Activated naive CD4-positive, alpha-beta T cell treated with anti-CD3 and anti-CD28 coated beads for 36 hours (primary cell): ENCODE measurements around the gene RPL18. TPM values are rescaled to one million over a fixed set of nuclear protein-coding genes. Genes with fewer than 3 reads are reported as not detected.

ENCODE experiments used
- CTCF ChIA-PET: fragments of 350-600 bp; sonication (Branson Sonifier 250); formaldehyde crosslinking; loops from one replicate; lab custom pipeline; 2021; ENCODE audit warnings: antibody characterized with exemption; lab: Charles Lee
- DNase-seq: peaks from one replicate; pipeline ENCODE4 v3.0.0-alpha.2; 2020
- H3K27ac Mint-ChIP-seq: one replicate; pipeline ENCODE4 v1.8.0; 2021; ENCODE audit warnings: mild to moderate bottlenecking, mixed read lengths
- H3K27me3 Mint-ChIP-seq: one replicate; pipeline ENCODE4 v1.8.0; 2021; ENCODE audit warnings: low read depth, mixed read lengths
- H3K36me3 Mint-ChIP-seq: one replicate; pipeline ENCODE4 v1.8.0; 2021; ENCODE audit warnings: low read depth, mixed read lengths
- H3K4me1 Mint-ChIP-seq: one replicate; pipeline ENCODE4 v1.8.0; 2021; ENCODE audit warnings: low read depth, mixed read lengths
- H3K4me3 Mint-ChIP-seq: one replicate; pipeline ENCODE4 v1.8.0; 2021; ENCODE audit warnings: mild to moderate bottlenecking, moderate library complexity, mixed read lengths
- H3K9me3 Mint-ChIP-seq: one replicate; pipeline ENCODE4 v1.8.0; 2021; ENCODE audit warnings: mixed read lengths
- intact Hi-C: fragments of 100-400 bp; cut with micrococcal nuclease; formaldehyde crosslinking; loops from one replicate; pipeline ENCODE4 v1.15.1; 2023
- total RNA-seq, 2 experiments: library from RNA; stranded (reverse); gene quantifications; one replicate each; pipeline ENCODE4 v1.2.3, GENCODE V29; 2021

RPL18 gene
- total RNA-seq, 2 experiments from 2014 or later = 2,373 to 2,473 TPM

GRCh38 chr19:48614436-48615230, 4.3 kb downstream of the RPL18 start, which contains the start of gene FAM83E:
TSS of gene FAM83E (minus strand) at chr19:48615076. CDS start at chr19:48613372, 1,704 bp downstream.
- Mint-ChIP-seq H3K27me3 (no peaks in the 10 kb centered on the region), H3K4me1 (peaks cover 24% of the 10 kb centered on the region), H3K36me3 (peaks cover 45% of the 10 kb centered on the region), H3K27ac (peak within 1 kb of the TSS; percentile 50), H3K4me3 (peak within 1 kb of the TSS; percentile 39), H3K9me3 (no peaks in the 10 kb centered on the region)
- CTCF ChIA-PET = no interaction called here
- intact Hi-C loops = no loop called here
- no peak for DNase-seq

DNA sequence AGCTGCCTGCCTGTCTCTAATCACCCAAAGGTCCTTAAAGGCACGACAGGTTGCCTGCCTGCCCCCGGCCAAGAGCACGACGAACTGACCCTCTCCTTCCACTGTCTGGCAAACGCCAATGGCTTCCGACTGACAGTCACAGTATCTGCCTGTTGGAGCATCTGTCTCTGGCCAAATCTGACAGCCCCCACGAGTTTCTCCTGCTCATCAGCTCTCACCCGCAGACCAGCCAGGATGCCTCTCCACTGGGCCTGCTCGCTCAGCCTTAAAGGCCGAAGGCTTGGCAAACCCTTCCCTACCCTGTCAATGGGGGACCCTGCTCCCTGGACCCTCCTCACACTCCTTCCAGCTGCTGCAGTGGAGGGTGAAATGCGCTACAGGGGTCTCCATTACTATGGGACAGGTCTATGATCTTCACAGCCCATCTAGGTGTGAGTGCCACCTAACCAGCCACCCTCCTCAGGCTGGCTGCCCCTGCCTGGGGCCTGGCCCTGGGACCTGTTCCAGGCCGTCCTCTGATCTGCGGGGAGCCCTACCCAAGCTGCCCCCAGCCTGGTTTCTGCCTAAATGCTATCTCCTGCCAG, 5.0 kb downstream of the RPL18 start:
- peak overlapping the region; percentile 50 for H3K27ac Mint-ChIP-seq
- no peaks in the 10 kb centered on the region for H3K9me3 Mint-ChIP-seq
- no peaks in the 10 kb centered on the region for H3K27me3 Mint-ChIP-seq
- intact Hi-C loops = no loop called here
- H3K4me3 Mint-ChIP-seq = no peak overlapping the region
- CTCF ChIA-PET = no interaction called here
- peaks cover 22% of the 10 kb centered on the region for H3K4me1 Mint-ChIP-seq
- DNase-seq = no peak
- H3K36me3 Mint-ChIP-seq = peaks cover 41% of the 10 kb centered on the region

- DNase-seq = no peak
- intact Hi-C loops = no loop called here
- peaks cover 34% of the 10 kb centered on the region for H3K36me3 Mint-ChIP-seq
- CTCF ChIA-PET = no interaction called here
- H3K27me3 Mint-ChIP-seq = no peaks in the 10 kb centered on the region
- H3K27ac Mint-ChIP-seq = no peak overlapping the region
- H3K9me3 Mint-ChIP-seq = no peaks in the 10 kb centered on the region
- no peak overlapping the region for H3K4me3 Mint-ChIP-seq
- peaks cover 21% of the 10 kb centered on the region for H3K4me1 Mint-ChIP-seq
Observed at GRCh38 chr19:48613024-48613851, 5.7 kb downstream of the RPL18 start.

DNA sequence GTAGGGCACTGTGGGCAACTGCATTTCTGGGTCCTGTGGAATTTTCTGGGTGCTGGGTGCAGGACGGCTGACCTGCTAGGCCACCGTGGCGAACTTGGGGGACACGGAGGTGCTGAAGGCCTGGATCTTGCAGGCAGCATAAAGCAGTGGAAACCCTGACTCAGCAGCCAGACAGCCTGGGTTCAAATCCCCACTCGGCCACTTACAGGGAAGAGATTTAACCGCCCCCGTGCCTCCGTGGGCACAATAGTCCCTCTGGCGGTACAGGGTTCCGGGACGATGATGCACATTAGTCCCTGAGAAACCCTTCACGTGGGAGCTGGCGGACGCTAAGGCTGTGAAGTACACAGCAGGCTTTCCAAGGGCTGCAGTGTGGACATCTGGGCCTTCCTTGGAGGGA, 7.1 kb downstream of the RPL18 start:
- Mint-ChIP-seq H3K27me3 (no peaks in the 10 kb centered on the region), H3K4me3 (no peak overlapping the region), H3K4me1 (peaks cover 13% of the 10 kb centered on the region), H3K27ac (no peak overlapping the region), H3K36me3 (peaks cover 20% of the 10 kb centered on the region), H3K9me3 (no peaks in the 10 kb centered on the region)
- intact Hi-C loops = no loop called here
- DNase-seq = no peak
- CTCF ChIA-PET = no interaction called here

DNA sequence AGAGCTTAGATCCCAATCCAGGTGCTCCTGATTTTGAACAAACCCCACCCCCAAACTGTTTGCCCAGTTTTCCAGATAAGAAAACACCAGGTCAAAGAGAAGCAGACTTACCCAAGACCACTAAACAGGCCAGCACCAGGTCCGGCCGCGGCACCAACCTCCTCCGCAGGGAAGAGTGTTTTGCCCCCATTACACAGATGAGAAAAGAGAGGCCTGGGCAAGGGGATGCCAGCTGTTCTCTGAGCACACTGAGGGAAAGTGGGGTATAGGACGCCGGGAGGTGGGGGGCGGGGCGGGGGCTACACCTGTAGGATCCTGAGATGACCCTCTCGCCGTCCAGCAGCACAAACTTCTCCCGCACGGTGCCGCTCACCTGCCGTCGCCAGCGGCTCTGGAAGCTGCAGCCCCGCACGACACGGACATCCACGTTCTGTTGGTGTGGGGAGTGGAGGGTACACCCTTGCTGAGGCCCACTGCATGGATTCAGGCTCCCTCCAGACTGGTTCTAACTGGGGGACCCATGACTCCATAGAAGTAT, 9.3 kb downstream of the RPL18 start:
- Mint-ChIP-seq H3K36me3 (peaks cover 4% of the 10 kb centered on the region), H3K27ac (no peak overlapping the region), H3K9me3 (no peaks in the 10 kb centered on the region), H3K4me1 (peaks cover 2% of the 10 kb centered on the region), H3K27me3 (no peaks in the 10 kb centered on the region), H3K4me3 (no peak overlapping the region)
- intact Hi-C loops = loop anchor here (2.0 kb wide), 1 partner anchor 25 kb away; no protein-coding TSS in a partner anchor
- CTCF ChIA-PET = interaction anchor here (0.6 to 5.4 kb wide), 9 partner anchors 23 to 122 kb away, joined by 3 to 24 read pairs (median 6); no protein-coding TSS in a partner anchor
- DNase-seq = no peak

DNA sequence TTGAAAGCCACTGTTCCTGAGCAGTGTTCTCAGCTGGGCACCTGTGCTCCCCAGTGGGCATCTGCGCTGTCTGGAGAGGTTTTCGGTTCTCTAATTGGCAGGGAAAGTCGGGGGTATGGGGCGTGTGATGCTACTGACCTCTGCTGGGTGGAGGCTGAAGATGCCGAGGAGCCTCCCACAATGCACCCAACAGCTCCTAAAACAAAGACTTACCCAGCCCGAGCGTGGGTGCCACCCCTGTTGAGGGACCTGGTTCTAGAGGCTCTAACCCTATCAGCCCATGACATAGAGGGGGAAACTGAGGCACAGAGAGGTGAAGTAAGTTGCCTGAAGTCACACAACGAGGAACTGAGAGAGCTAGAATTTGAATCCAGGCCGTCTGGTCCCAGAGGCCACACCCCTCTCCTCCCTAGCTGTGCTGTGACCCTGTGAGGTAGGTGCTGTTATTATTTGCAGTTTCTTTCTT, 10.1 kb downstream of the RPL18 start:
- H3K27ac Mint-ChIP-seq = no peak overlapping the region
- H3K4me1 Mint-ChIP-seq = peaks cover 2% of the 10 kb centered on the region
- H3K36me3 Mint-ChIP-seq = peaks cover 3% of the 10 kb centered on the region
- H3K9me3 Mint-ChIP-seq = no peaks in the 10 kb centered on the region
- CTCF ChIA-PET = interaction anchor here (0.6 to 5.4 kb wide), 12 partner anchors 8 to 121 kb away, joined by 3 to 24 read pairs (median 6); no protein-coding TSS in a partner anchor
- peak; percentile 64 for DNase-seq
- H3K27me3 Mint-ChIP-seq = no peaks in the 10 kb centered on the region
- no peak overlapping the region for H3K4me3 Mint-ChIP-seq
- intact Hi-C loops = loop anchor here (1.0 to 2.0 kb wide), 3 partner anchors 24 to 120 kb away; no protein-coding TSS in a partner anchor

- no peaks in the 10 kb centered on the region for H3K9me3 Mint-ChIP-seq
- DNase-seq = no peak
- intact Hi-C loops = no loop called here
- H3K4me3 Mint-ChIP-seq = no peak overlapping the region
- CTCF ChIA-PET = interaction anchor here (0.6 to 5.4 kb wide), 6 partner anchors 18 to 840 kb away, joined by 3 to 24 read pairs (median 6); no protein-coding TSS in a partner anchor
- no peak overlapping the region for H3K27ac Mint-ChIP-seq
- no peaks in the 10 kb centered on the region for H3K27me3 Mint-ChIP-seq
- peaks cover 2% of the 10 kb centered on the region for H3K4me1 Mint-ChIP-seq
- no peaks in the 10 kb centered on the region for H3K36me3 Mint-ChIP-seq
Observed at GRCh38 chr19:48607359-48607755, 11.6 kb downstream of the RPL18 start.

DNA sequence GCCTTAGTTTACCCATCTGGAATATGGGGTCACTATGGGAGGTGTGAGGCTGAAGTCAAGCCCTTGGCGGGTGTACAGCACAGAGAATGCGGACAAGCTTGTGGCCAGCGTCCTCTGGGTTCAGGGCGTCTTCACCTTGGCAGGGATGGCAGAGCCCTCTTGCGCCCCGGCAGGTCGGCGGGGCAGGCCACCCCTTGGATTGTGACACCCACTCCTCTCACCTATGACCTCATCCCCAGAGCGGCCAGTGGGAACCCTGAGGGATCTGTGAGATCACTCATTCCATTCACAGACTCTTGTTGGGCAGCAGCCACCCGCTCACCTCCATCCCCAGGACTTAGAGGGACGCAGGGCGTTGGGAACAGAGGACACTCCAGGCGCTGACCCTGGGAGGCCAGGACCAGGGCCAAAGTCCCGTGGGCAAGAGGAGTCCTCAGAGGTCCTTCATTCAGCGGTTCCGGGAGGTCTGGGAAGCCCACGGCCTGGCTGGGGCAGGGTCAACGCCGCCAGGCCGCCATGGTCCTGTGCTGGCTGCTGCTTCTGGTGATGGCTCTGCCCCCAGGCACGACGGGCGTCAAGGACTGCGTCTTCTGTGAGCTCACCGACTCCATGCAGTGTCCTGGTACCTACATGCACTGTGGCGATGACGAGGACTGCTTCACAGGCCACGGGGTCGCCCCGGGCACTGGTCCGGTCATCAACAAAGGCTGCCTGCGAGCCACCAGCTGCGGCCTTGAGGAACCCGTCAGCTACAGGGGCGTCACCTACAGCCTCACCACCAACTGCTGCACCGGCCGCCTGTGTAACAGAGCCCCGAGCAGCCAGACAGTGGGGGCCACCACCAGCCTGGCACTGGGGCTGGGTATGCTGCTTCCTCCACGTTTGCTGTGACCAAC, 12.3 kb downstream of the RPL18 start, which contains the start of gene SPACA4:
SPACA4 (plus strand) TSS at position 280 of the 896 bp plus-strand sequence; CDS start at position 517, 237 bp downstream.
- intact Hi-C loops = no loop called here

GRCh38 chr19:48603850-48604249, 15.1 kb downstream of the RPL18 start:
- CTCF ChIA-PET = no interaction called here

More for the DNA sequence above, 12.3 kb downstream of the RPL18 start, which contains the start of gene SPACA4:
- Mint-ChIP-seq H3K9me3 (no peaks in the 10 kb centered on the region), H3K27ac (no peak within 1 kb of the TSS), H3K4me3 (no peak within 1 kb of the TSS), H3K36me3 (no peaks in the 10 kb centered on the region), H3K4me1 (peaks cover 2% of the 10 kb centered on the region), H3K27me3 (no peaks in the 10 kb centered on the region)
- CTCF ChIA-PET = interaction anchor here (0.6 to 5.4 kb wide), 5 partner anchors 20 to 236 kb away, joined by 3 to 24 read pairs (median 5); no protein-coding TSS in a partner anchor
- DNase-seq = no peak

DNA sequence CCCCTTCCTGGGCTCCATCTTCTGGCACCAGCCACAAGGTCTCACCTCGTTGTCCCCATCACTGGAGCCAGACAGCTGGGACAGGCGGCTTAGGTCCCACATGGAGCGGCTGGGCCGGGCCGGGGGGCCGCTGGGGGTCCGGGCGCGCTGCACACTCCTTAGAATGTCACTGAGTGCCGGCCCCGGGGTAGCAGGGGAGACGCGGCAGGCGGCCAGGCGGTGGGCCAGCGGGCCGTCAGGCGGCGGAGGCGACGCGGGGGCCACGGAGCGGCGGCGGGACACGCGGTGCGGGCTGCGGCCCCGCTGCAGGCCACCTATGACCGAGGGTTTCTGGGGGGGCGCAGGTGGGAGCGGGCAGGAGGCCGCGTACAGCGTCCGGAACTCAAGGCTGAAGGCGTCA, 15.5 kb downstream of the RPL18 start:
- H3K27me3 Mint-ChIP-seq = no peaks in the 10 kb centered on the region
- CTCF ChIA-PET = no interaction called here

More at GRCh38 chr19:48603850-48604249, 15.1 kb downstream of the RPL18 start:
- no peaks in the 10 kb centered on the region for H3K36me3 Mint-ChIP-seq
- H3K4me1 Mint-ChIP-seq = peaks cover 1% of the 10 kb centered on the region
- no peak for DNase-seq
- intact Hi-C loops = no loop called here
- H3K27ac Mint-ChIP-seq = no peak overlapping the region
- H3K4me3 Mint-ChIP-seq = no peak overlapping the region
- H3K9me3 Mint-ChIP-seq = no peaks in the 10 kb centered on the region
- no peaks in the 10 kb centered on the region for H3K27me3 Mint-ChIP-seq

DNA sequence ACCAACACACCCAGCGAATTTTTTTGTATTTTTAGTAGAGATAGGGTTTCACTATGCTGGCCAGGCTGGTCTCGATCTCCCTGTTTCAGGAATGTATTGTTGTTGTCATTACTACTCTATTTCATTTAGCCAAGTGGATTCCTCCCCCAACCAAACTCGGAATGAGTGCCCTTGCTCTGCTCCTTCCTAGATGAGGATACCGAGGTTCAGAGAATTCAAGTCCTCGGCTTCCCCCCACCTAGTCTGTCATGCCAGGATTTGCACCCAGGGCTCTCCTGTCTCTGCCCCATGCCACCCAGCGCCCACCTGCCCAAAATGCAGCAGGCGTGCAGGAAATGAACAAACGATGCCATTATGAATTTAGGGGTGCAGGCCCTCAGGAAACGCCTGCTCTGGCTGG, 16.0 kb downstream of the RPL18 start:
- CTCF ChIA-PET = interaction anchor here (1.3 kb wide), 1 partner anchor 18 kb away, joined by 3 read pairs; no protein-coding TSS in a partner anchor
- Mint-ChIP-seq H3K4me3 (no peak overlapping the region), H3K9me3 (no peaks in the 10 kb centered on the region), H3K27me3 (no peaks in the 10 kb centered on the region), H3K27ac (no peak overlapping the region), H3K36me3 (no peaks in the 10 kb centered on the region), H3K4me1 (no peaks in the 10 kb centered on the region)
- DNase-seq = no peak
- intact Hi-C loops = no loop called here

More for the DNA sequence above, 15.5 kb downstream of the RPL18 start:
- Mint-ChIP-seq H3K4me1 (no peaks in the 10 kb centered on the region), H3K4me3 (no peak overlapping the region), H3K27ac (no peak overlapping the region), H3K9me3 (no peaks in the 10 kb centered on the region), H3K36me3 (no peaks in the 10 kb centered on the region)
- no peak for DNase-seq
- intact Hi-C loops = no loop called here
